Measurements from ENCODE around the gene SPOCK1.
A peak's percentile ranks its signal among the peaks of the same experiment; 100 is the strongest.
"Not testable (repeated sequence)": the region's sequence is repeated elsewhere in the genome, so short reads cannot be mapped to it uniquely, and the experiment has no call there.

The SPOCK1 gene

GRCh38 chr5:137015540-137016116 is 483.5 kb downstream of the SPOCK1 start:
- DNase-seq (ENCODE audit: low read depth): no peak

DNA sequence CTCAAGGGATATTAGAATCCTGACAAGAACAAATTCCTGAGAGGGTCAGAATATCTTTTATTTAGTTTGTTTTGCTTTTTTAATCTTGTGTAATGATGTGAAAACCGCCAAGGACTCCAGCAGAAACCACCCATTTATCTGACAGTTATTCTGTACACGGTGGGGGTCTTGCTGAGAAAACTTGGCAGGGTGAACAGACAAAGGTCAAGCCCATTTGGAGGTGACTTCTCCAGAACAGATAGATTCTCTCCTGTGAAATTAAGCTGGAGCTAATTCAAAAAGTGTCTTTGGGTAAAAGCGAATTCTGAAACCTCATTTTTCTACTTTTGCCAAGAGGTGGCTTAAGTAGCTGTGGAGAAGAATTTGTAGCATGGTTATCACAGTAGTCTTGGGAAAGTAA is 484.4 kb downstream of the SPOCK1 start:
- no peak for DNase-seq (ENCODE audit: low read depth)

DNA sequence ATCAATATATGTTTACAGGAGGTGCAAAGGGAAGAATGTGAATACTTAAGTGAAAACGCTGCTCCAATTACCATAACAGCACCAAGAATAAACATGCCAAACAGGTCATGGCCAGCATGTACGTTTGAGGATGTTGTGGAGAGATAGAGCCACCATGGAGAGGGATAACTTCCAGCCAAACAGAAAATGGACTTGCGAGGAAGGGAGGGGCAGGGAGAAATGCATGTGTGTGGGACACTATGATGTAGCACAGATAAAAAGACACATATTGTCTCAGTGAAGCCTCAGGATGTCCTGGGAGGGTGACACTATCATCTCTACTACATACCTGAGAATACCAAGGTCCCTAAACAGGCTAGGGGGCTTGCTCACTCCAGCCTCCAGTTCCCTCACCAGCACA is 488.9 kb downstream of the SPOCK1 start:
- DNase-seq (ENCODE audit: low read depth): no peak

DNA sequence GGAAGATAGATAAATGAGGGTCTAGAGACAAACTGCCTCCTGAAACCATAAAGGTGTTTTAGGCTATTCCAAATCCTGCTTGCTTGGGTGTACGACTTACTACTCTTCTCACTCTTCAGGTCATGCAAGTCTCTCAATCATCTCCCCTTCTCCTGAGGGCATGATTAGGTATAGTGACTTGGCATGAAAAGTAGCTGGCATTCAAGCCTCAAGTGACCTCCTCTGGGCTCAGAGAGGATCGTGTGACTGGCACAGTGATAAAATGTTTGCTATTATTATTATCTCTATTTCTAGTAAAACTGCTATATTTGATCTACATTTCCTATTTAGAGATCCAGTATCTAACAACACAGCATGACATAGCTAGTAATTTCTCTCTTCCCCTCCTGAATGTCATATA is 494.8 kb downstream of the SPOCK1 start:
- DNase-seq (ENCODE audit: low read depth): no peak

DNA sequence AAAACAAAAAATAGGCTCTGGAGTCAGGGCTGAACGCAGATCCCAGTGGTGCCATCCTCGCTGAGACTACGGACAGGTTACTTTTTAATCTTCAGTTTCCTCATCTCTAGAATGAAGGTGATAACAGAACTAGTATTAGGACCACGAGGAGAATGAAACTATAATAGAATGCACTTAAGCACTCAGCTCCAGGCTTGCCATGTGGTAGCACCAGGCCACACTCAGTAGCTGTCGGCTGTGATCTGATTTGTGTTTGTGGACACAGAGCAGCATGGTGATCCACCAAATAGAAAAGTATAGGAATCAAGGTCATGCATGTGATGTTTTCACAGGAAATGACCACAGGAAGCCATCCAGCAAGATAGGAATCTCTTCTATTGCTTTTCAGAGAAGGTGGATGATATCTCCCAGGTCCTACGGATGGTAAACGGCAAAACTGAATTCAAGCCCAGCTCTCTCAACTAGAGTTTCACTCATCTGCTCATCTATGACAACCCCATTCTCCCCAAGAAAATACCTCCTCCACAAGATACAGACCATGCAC is 498.0 kb downstream of the SPOCK1 start:
- DNase-seq (ENCODE audit: low read depth): no peak

DNA sequence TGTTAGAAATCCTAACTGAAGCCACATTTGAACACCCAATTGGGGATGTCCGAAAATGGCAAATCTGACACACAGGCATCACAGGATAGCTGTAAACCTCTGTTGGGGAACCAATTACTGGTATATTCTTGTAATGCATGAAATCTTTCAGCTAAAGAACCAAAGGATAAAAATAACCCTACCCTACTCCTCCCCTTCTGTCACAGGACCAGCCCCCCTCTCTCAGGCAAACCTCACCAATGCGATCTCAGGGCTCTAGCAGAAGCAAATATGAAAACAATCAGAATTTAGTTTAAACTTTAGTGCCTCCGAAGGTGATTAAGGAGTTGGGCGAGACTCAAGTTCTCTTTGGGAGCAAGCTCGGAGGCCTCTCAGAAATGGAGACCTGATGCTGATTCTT is 499.3 kb downstream of the SPOCK1 start:
- no peak for DNase-seq (ENCODE audit: low read depth)

- DNase-seq (ENCODE audit: low read depth): no peak
Observed at GRCh38 chr5:136998854-136999357, 500.2 kb downstream of the SPOCK1 start.

- no peak for DNase-seq (ENCODE audit: low read depth)
Observed at GRCh38 chr5:136994154-136994553, 505.0 kb downstream of the SPOCK1 start.

- DNase-seq (ENCODE audit: low read depth): no peak
Observed at GRCh38 chr5:136992796-136993489, 506.2 kb downstream of the SPOCK1 start.

- no peak for DNase-seq (ENCODE audit: low read depth)
Observed at GRCh38 chr5:136985785-136986475, 513.2 kb downstream of the SPOCK1 start.

GRCh38 chr5:136984772-136985446 is 514.2 kb downstream of the SPOCK1 start:
- no peak for DNase-seq (ENCODE audit: low read depth)

- no peak for DNase-seq (ENCODE audit: low read depth)
Observed at GRCh38 chr5:136981936-136982335, 517.2 kb downstream of the SPOCK1 start.

- DNase-seq (ENCODE audit: low read depth): peak; percentile 2
Observed at GRCh38 chr5:136979131-136979530, 520.0 kb downstream of the SPOCK1 start.

GRCh38 chr5:136963504-136963903 is 535.6 kb downstream of the SPOCK1 start:
- DNase-seq (ENCODE audit: low read depth): no peak

GRCh38 chr5:136957428-136957827 is 541.7 kb downstream of the SPOCK1 start:
- DNase-seq (ENCODE audit: low read depth): no peak

DNA sequence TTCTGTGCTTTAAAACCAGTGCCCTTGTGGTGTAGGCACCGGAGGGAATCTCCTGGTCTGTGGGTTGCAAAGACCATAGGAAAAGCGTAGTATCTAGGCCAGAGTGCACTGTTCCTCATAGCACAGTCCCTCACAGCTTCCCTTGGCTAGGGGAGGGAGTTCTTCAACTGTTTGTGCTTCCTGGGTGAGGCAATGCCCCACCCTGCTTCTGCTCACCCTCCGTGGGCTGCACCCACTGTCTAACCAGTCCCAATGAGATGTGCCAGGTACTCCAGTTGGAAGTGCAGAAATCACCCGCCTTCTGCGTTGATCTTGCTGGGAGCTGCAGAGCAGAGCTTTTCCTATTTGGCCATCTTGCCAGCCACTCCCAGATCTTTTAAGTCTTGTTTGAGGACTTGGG is 545.0 kb downstream of the SPOCK1 start:
- DNase-seq (ENCODE audit: low read depth): not testable (repeated sequence)

GRCh38 chr5:136953346-136954069 is 545.6 kb downstream of the SPOCK1 start:
- DNase-seq (ENCODE audit: low read depth): not testable (repeated sequence)

- no peak for DNase-seq (ENCODE audit: low read depth)
Observed at GRCh38 chr5:136927571-136927970, 571.6 kb downstream of the SPOCK1 start.

DNA sequence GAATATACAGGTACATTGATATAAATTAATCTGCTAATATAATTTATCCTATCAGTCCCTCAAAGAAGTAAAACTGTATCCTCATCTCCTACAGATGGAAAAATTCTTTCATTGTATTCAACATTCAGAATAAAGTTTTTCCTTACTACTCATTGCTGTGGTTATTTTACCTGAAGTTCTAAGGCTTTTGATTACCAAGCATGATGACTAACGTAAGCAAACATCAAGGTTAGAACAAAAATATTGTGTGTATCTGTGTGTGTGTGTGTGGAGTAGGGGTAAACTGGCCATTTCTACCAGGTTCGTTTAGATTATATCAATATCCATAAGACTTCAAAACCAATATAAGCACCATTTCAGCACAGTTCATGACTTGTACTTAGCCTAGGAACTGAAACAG is 573.1 kb downstream of the SPOCK1 start:
- DNase-seq (ENCODE audit: low read depth): no peak

Measured in non-pigmented ciliary epithelial cell (primary cell).